GM19452 (cell line): Measurements from ENCODE around the gene SOCS2.
"Not testable (repeated sequence)": the region's sequence is repeated elsewhere in the genome, so short reads cannot be mapped to it uniquely, and the experiment has no call there.

ENCODE experiments used
- ATAC-seq: cut with Tn5 transposase; IDR thresholded peaks from one replicate; pipeline ENCODE4 v1.9.1; 2021; ENCODE audit not compliant: unreplicated experiment

SOCS2 gene

DNA sequence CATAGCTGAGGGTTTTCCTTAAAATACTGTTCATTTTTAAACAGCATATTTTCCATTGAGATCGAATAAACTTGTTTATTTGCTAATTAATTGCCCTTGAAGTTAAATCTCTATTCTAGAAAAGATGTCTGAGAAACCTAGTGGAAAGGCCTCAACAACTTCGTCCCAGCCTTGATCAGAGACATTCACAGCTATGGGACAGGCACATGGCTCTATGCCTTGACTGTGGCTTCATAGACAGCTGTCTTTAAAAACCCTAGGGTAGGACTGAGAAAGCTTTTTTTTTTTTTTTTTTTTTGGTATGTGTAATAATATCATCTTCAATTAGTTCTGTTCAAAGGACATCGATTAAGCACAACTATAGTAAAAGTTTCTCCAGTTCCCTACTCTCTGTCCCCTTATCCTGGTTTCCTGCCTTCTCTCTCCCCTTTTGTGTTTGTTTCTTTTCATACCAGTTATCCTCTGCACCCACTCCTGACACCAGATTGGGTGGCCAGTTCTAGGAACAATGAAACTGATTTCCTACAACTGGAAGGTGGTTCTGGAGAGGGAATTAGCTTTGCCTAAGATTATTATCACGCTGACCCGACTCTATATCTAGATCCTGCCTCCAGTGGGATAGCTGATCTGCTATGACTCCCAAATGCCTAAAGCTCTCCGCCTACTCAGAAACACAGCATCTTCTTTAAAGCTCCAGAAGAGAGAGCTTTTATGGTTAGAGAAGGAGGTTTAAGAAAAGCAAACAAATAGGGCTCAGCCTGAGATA, 20.3 kb downstream of the SOCS2 start:
- ATAC-seq: no peak

- ATAC-seq: no peak
These were observed 21.4 kb downstream of the SOCS2 start for GRCh38 chr12:93593843-93594242.

DNA sequence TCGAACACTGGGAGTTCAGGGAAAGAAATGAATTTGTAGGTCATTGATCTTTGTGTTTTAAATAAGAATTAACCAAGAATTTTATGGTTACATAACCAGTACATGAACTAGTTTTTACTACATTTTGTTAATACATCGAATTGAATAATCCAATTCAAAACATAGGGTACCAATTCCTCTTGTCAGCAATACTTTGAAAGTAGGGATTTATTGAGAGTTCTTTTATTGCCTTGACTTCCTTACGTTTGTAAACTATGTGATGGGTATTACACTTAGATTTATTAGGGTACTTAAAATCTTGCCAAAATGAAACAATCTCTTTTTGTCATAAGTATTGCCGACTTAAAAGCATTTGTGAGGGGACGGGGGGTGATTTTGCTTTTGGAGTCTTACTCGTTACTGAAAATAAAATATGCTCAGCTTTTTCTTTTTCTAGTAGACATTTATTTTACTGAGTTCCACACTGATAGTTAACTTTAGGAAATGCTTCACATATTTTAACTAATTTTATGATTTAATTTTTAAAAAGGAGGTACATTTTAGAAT, 22.4 kb downstream of the SOCS2 start:
- ATAC-seq: no peak

GRCh38 chr12:93595351-93595750, 22.9 kb downstream of the SOCS2 start:
- no peak for ATAC-seq

- ATAC-seq: no peak
These were observed 25.1 kb downstream of the SOCS2 start for GRCh38 chr12:93597608-93598007.

- ATAC-seq: no peak
These were observed 26.7 kb downstream of the SOCS2 start for GRCh38 chr12:93599192-93599591.

DNA sequence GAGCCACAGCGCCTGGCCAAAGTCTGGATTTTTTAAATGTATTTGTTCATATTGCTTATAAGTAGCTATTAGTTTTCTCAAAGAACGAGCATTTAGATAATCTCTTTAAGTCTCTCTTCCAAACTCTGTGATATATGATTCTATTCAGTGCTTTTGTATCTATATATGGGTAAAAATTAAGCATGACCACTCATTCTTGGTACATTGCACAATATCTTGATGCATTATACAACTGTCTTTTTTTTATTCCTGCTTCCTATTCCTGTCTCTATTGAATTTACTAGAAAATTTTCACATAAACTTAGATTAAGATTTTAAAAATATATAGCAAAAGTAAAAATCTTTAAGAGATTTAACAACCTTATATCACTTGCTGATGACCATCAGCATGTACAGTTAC, 29.1 kb downstream of the SOCS2 start:
- no peak for ATAC-seq

GRCh38 chr12:93602897-93603668, 30.6 kb downstream of the SOCS2 start:
- ATAC-seq: no peak

GRCh38 chr12:93603762-93604161, 31.3 kb downstream of the SOCS2 start:
- no peak for ATAC-seq

DNA sequence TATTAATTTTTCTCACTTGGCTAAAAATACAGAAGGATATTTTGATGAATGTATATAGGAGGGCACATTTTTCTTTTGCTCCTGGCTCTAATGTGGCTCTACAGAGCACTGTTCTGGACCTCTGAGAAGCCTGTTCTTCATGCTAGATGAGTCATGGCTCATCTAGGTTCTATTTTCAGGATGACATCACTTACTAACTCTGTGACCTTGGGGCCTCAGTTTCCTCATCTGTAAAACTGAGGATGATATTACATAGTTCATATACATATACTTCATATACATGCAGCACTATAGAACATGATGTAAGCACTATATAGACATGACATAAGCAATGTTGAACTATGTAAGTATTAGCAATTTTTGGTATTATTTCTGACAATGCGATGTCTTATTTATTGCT, 35.8 kb downstream of the SOCS2 start:
- ATAC-seq: no peak

- ATAC-seq: no peak
These were observed 37.1 kb downstream of the SOCS2 start for GRCh38 chr12:93609281-93610192.

DNA sequence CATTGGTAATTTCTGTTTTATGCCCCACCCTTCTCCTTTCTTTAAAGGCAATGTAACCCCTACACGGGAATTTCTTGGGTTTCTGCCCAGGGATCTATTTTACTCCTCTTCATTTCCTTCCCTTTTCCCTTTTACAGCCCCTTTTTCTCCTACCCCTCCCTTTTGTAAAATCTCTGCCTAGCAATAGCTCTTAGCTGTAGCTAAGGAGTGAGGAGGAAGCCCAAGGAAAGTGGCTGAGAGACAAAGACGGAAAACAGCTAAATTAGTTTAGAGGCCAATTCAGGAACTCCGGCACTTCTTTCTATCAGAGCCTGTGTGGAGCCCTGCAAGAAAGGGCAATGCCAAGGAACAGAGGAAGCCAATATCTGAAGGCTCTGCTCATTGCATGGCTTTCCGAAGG, 40.3 kb downstream of the SOCS2 start:
- ATAC-seq: no peak

GRCh38 chr12:93614917-93615596, 42.6 kb downstream of the SOCS2 start:
- ATAC-seq: no peak

- no peak for ATAC-seq
These were observed 44.2 kb downstream of the SOCS2 start for GRCh38 chr12:93616584-93617101.

DNA sequence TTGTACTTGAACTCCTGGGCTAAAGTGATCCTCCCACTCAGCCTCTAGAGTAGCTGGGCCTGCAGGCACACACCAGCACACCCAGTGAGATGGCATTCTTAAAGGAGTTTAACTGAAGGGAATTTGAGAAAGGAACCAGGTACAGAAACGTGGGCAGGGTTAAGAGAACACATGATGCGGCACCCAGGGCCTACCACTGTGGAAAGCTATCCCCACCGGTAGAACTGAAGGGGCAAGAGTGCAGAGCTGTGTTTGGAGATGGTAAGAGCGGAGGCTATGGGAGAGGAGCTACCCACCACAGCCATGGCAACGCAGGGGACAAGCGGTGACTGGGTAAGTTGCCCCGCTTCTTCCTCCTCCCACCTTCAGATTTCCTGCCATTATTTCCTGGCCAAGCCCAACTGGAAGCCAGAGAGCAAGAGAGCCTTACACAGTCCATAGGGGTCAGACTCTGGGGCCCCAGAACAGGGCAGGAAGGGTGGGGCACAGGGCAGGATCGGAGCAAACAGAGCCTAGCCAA, 46.5 kb downstream of the SOCS2 start:
- no peak for ATAC-seq

DNA sequence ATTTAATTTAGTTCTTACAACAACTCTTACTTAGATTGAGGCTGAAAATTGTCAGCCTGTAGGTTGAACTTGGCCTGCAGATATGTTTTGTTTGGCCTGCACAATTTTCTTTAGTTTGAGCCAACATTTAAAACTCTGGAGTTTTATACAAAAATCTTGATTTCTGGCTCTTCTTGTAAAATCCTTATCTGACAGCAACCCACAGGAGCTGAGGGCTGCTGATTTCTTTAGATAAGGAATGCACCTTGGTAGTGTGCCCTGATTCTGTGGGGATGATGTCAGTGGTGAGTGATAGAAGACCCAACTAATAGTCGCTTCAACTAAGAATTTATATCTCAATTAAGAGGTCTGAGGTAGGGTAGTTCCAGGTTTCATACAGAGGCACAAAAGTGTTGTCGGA, 49.5 kb downstream of the SOCS2 start:
- no peak for ATAC-seq

DNA sequence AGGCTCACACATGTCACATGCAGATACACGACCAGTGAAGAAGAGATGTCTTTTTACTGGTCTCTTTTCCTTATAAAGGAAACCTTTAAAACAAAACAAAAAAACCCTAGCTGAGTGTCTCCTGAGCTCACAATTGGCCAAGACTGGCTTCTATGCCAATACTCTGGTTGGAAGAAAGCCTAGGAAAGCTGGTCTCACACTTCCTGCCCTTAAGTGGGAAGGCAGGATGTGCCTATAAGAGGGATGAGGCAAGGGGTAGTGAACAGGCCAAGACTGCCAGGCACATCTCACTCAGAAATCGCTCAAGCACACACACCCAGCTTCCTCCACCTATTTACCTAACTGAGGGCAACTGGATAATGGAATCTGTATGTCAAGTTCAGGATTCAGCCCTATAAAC, 50.0 kb downstream of the SOCS2 start:
- ATAC-seq: no peak

DNA sequence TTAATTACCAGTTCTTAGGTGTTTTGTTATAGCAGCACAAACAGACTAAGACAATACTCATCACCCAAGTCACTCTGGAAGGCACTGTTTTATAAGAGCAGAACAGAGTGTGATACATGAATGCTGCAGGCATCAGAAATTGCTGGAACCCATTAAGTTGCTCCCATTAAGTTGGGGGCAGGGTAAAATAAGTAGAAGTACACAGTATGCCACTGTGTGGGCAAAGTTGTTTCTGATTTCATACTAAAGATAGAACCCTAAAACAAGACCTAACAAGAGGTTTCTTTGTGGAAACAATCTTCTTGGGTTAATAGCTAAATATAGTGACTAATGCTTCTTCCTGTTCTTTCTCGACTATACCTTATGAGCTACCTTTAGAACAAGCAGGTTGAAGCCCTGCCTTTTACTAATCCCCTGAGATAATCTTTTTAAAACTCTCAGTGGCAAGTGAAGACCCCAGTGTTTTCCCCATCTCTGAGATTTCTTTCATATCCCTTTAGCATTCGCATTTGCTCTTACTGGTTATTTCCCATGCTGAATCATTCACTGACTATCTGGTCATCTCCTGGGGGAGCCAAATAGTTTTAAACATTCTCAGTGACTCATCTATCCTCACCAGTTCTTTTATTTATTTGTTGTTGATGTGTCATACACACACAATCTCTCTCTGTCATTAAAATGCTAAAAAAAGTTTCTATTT, 52.3 kb downstream of the SOCS2 start:
- ATAC-seq: peak; percentile 76

DNA sequence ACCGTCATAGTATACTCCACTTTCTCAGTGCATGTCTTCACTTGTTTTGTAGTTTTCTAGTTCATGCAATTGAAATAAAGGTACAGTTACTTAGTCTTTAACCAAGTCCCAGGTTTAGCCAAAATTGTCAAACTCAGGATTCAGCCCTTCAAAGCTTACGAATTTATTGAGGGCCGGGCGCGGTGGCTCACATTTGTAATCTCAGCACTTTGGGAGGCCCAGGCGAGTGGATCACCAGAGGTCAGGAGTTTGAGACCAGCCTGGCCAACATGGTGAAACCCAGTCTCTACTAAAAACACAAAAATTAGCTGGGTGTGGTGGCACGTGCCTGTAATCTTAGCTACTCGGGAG, 52.8 kb downstream of the SOCS2 start:
- not testable (repeated sequence) for ATAC-seq

GRCh38 chr12:93626160-93626559, 53.7 kb downstream of the SOCS2 start:
- ATAC-seq: no peak
